Measurements from ENCODE around the gene PTMS.

DNA sequence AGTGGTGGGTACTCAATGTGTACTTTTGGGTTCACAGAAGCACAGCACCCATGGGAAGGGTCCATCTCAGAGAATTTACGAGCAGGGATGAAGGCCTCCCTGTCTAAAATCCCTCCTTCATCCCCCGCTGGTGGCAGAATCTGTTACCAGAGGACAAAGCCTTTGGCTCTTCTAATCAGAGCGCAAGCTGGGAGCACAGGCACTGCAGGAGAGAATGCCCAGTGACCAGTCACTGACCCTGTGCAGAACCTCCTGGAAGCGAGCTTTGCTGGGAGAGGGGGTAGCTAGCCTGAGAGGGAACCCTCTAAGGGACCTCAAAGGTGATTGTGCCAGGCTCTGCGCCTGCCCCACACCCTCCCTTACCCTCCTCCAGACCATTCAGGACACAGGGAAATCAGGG lies 54.0 kb downstream of the PTMS start:
- TF ChIP-seq XRCC4 (IDR thresholded peaks at IDR 0.05; ENCODE audit: extremely low read depth, insufficient read depth, insufficient read length) (no peak), GABPB1 (CRISPR knock-in tag; IDR thresholded peaks at IDR 0.05) (no peak), CHCHD3 (CRISPR knock-in tag; IDR thresholded peaks at IDR 0.05) (no peak), CBX2 (IDR thresholded peaks at IDR 0.05; ENCODE audit: insufficient read depth, low read length, poor library complexity, severe bottlenecking) (no peak), POLR2A (conservative IDR thresholded peaks at IDR 0.05) (no peak), ZNF445 (CRISPR knock-in tag; IDR thresholded peaks at IDR 0.05; ENCODE audit: low read depth) (no peak), ZNF511 (CRISPR knock-in tag; IDR thresholded peaks at IDR 0.05) (no peak), BRCA1 (IDR thresholded peaks at IDR 0.05) (no peak), BRCA1 (CRISPR knock-in tag; IDR thresholded peaks at IDR 0.05) (no peak)
- TF ChIP-seq, protein P1, sequence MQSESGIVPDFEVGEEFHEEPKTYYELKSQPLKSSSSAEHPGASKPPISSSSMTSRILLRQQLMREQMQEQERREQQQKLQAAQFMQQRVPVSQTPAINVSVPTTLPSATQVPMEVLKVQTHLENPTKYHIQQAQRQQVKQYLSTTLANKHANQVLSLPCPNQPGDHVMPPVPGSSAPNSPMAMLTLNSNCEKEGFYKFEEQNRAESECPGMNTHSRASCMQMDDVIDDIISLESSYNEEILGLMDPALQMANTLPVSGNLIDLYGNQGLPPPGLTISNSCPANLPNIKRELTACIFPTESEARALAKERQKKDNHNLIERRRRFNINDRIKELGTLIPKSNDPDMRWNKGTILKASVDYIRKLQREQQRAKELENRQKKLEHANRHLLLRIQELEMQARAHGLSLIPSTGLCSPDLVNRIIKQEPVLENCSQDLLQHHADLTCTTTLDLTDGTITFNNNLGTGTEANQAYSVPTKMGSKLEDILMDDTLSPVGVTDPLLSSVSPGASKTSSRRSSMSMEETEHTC (IDR thresholded peaks at IDR 0.05): no peak
- TF ChIP-seq, protein P2, sequence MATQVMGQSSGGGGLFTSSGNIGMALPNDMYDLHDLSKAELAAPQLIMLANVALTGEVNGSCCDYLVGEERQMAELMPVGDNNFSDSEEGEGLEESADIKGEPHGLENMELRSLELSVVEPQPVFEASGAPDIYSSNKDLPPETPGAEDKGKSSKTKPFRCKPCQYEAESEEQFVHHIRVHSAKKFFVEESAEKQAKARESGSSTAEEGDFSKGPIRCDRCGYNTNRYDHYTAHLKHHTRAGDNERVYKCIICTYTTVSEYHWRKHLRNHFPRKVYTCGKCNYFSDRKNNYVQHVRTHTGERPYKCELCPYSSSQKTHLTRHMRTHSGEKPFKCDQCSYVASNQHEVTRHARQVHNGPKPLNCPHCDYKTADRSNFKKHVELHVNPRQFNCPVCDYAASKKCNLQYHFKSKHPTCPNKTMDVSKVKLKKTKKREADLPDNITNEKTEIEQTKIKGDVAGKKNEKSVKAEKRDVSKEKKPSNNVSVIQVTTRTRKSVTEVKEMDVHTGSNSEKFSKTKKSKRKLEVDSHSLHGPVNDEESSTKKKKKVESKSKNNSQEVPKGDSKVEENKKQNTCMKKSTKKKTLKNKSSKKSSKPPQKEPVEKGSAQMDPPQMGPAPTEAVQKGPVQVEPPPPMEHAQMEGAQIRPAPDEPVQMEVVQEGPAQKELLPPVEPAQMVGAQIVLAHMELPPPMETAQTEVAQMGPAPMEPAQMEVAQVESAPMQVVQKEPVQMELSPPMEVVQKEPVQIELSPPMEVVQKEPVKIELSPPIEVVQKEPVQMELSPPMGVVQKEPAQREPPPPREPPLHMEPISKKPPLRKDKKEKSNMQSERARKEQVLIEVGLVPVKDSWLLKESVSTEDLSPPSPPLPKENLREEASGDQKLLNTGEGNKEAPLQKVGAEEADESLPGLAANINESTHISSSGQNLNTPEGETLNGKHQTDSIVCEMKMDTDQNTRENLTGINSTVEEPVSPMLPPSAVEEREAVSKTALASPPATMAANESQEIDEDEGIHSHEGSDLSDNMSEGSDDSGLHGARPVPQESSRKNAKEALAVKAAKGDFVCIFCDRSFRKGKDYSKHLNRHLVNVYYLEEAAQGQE (IDR thresholded peaks at IDR 0.05; ENCODE audit: borderline replicate concordance): no peak
- TF ChIP-seq, protein P2 (CRISPR knock-in tag; IDR thresholded peaks at IDR 0.05; ENCODE audit: low read depth): no peak
- TF ChIP-seq, protein P3, sequence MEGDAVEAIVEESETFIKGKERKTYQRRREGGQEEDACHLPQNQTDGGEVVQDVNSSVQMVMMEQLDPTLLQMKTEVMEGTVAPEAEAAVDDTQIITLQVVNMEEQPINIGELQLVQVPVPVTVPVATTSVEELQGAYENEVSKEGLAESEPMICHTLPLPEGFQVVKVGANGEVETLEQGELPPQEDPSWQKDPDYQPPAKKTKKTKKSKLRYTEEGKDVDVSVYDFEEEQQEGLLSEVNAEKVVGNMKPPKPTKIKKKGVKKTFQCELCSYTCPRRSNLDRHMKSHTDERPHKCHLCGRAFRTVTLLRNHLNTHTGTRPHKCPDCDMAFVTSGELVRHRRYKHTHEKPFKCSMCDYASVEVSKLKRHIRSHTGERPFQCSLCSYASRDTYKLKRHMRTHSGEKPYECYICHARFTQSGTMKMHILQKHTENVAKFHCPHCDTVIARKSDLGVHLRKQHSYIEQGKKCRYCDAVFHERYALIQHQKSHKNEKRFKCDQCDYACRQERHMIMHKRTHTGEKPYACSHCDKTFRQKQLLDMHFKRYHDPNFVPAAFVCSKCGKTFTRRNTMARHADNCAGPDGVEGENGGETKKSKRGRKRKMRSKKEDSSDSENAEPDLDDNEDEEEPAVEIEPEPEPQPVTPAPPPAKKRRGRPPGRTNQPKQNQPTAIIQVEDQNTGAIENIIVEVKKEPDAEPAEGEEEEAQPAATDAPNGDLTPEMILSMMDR (IDR thresholded peaks at IDR 0.05 in 2 of 3, conservative IDR thresholded peaks at IDR 0.05 in 1 of 3; ENCODE audit: insufficient read depth in 2 of 3, low read depth in 1 of 3, low read length in 3 of 3): no peak

Measured in K562 (cell line).